Measurements from ENCODE around the gene SLC26A11. TPM values are rescaled to one million over a fixed set of nuclear protein-coding genes. Genes with fewer than 3 reads are reported as not detected.

The SLC26A11 gene
- total and polyA plus RNA-seq, 2 donors (not counting 1 experiment from before 2014, with no cell fraction given) = 10.1 to 31.4 TPM

DNA sequence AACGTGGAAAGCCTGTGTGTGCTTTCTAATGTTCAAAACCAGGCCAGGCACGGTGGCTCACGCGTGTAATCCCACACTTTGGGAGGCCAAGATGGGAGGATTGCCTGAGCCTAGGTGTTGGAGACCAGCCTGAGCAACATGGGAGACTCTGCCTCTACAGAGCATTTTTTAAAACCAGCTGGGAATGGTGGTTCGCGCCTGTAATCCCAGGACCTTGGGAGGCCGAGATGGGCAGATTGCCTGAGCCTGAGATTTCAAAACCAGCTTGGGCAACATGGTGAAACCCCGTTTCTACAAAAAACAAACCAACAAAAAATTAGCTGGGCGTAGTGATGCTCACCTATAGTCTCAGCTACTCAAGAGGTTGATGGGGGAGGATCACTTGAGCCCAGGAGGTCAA lies 66.8 kb downstream of the SLC26A11 start:
- Histone ChIP-seq H3K4me3 (ENCODE audit: control extremely low read depth in 1 of 5, extremely low read depth in 1 of 5, insufficient read depth in 1 of 5, low read depth in 2 of 5, low read length in 4 of 5) (no peak overlapping the region), H3K36me3 (replicated peaks in 1 of 2; ENCODE audit: control extremely low read depth in 1 of 2, control insufficient read depth in 1 of 2, extremely low read depth in 1 of 2, insufficient read depth in 2 of 2, low read length in 1 of 2) (peaks cover 0 to 57% of the 10 kb centered on the region in 2 experiments), H3K9ac (ENCODE audit: low read length) (no peak overlapping the region), H3K9me3 (ENCODE audit: control extremely low read depth in 1 of 3, control insufficient read depth in 2 of 3, insufficient read depth in 1 of 3, low read length in 2 of 3) (no peaks in the 10 kb centered on the region), H3K27ac (ENCODE audit: low read length in 2 of 2) (no peak overlapping the region), H3K79me2 (ENCODE audit: control insufficient read depth, insufficient read depth, low read length) (peaks cover 35% of the 10 kb centered on the region), H2AFZ (ENCODE audit: insufficient read depth, low read depth, low read length, poor library complexity, severe bottlenecking) (no peak overlapping the region), H3K4me2 (replicated peaks; ENCODE audit: low read depth, low read length, poor library complexity, severe bottlenecking) (no peak overlapping the region), H3K27me3 (replicated peaks in 1 of 4; ENCODE audit: control extremely low read depth in 1 of 4, control insufficient read depth in 3 of 4, insufficient read depth in 4 of 4, low read length in 3 of 4) (no peaks in the 10 kb centered on the region), H4K20me1 (ENCODE audit: control insufficient read depth, insufficient read depth, low read length, poor library complexity, severe bottlenecking) (peaks cover 50% of the 10 kb centered on the region), H3K4me1 (ENCODE audit: control insufficient read depth in 2 of 2, insufficient read depth in 2 of 2, low read length in 2 of 2) (no peaks in the 10 kb centered on the region)
- CTCF ChIA-PET = interaction anchor here (1.1 kb wide), 1 partner anchor 91 kb away, joined by 3 read pairs; no protein-coding TSS in a partner anchor
- ATAC-seq (ENCODE audit: low read depth) (no peak), DNase-seq (no peak)
- intact Hi-C loops (cut with micrococcal nuclease) = no loop called here
- Mint-ChIP-seq H3K4me3 (no peak overlapping the region), H3K27me3 (no peaks in the 10 kb centered on the region), H3K4me1 (peaks cover 5% of the 10 kb centered on the region), H3K27ac (no peak overlapping the region), H3K9me3 (ENCODE audit: insufficient read depth) (no peaks in the 10 kb centered on the region)
- POLR2A ChIA-PET = interaction anchor here (0.5 kb wide), 1 partner anchor 151 kb away, joined by 11 read pairs; no protein-coding TSS in a partner anchor
- WGBS (ENCODE audit: insufficient coverage) = 89% methylated on average over 6 of the region's 9 CpGs
- TF ChIP-seq EZH2 (IDR thresholded peaks at IDR 0.05; ENCODE audit: borderline replicate concordance, insufficient read depth, low read depth, low read length, poor library complexity, severe bottlenecking) = no peak
- TF ChIP-seq, protein P1, sequence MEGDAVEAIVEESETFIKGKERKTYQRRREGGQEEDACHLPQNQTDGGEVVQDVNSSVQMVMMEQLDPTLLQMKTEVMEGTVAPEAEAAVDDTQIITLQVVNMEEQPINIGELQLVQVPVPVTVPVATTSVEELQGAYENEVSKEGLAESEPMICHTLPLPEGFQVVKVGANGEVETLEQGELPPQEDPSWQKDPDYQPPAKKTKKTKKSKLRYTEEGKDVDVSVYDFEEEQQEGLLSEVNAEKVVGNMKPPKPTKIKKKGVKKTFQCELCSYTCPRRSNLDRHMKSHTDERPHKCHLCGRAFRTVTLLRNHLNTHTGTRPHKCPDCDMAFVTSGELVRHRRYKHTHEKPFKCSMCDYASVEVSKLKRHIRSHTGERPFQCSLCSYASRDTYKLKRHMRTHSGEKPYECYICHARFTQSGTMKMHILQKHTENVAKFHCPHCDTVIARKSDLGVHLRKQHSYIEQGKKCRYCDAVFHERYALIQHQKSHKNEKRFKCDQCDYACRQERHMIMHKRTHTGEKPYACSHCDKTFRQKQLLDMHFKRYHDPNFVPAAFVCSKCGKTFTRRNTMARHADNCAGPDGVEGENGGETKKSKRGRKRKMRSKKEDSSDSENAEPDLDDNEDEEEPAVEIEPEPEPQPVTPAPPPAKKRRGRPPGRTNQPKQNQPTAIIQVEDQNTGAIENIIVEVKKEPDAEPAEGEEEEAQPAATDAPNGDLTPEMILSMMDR (IDR thresholded peaks at IDR 0.05) = no peak

DNA sequence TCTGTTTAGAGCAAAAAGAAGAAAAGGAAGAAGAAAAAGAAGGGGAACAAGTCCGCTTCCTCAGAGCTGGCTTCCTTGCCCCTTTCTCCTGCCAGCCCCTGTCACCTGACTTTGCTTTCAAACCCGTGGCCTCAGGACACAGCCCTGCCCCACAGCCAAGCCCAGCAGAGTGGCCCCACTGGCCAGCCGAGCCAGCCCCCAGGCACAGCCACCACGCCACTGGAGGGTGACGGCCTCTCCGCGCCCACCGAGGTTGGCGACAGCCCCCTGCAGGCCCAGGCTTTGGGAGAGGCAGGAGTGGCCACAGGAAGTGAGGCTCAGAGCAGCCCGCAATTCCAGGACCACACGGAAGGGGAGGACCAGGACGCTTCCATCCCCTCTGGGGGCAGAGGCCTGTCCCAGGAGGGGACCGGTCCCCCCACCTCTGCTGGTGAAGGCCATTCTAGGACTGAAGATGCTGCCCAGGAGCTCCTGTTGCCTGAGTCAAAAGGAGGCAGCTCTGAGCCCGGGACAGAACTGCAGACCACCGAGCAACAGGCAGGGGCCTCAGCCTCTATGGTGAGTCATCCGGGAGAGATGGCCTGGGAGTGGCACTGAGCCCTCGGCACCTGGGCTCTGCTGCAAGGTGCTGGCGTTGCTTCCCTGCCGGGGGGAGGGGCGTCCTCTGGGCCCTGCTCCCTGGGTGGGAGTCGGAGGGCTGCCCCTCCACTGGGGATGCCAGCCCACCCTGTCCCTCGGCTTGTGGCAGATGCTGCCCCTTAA lies 67.8 kb downstream of the SLC26A11 start:
- DNase-seq (no peak), ATAC-seq (ENCODE audit: low read depth) (no peak)
- ChIA-PET POLR2A (no interaction called here), CTCF (interaction anchor here (1.1 kb wide), 1 partner anchor 92 kb away, joined by 3 read pairs; no protein-coding TSS in a partner anchor)
- H3K27me3 ChIP-seq (replicated peaks in 1 of 4; ENCODE audit: control extremely low read depth in 1 of 4, control insufficient read depth in 3 of 4, insufficient read depth in 4 of 4, low read length in 3 of 4) = no peaks in the 10 kb centered on the region
- peaks cover 54% of the 10 kb centered on the region for H4K20me1 ChIP-seq (ENCODE audit: control insufficient read depth, insufficient read depth, low read length, poor library complexity, severe bottlenecking)
- no peak overlapping the region for H2AFZ ChIP-seq (ENCODE audit: insufficient read depth, low read depth, low read length, poor library complexity, severe bottlenecking)
- Mint-ChIP-seq H3K27me3 (no peaks in the 10 kb centered on the region), H3K27ac (no peak overlapping the region), H3K9me3 (ENCODE audit: insufficient read depth) (no peaks in the 10 kb centered on the region), H3K4me1 (peaks cover 2% of the 10 kb centered on the region), H3K4me3 (no peak overlapping the region)
- H3K4me1 ChIP-seq (ENCODE audit: control insufficient read depth in 2 of 2, insufficient read depth in 2 of 2, low read length in 2 of 2) = no peaks in the 10 kb centered on the region
- intact Hi-C loops (cut with micrococcal nuclease) = no loop called here
- peaks cover 0 to 66% of the 10 kb centered on the region in 2 experiments for H3K36me3 ChIP-seq (replicated peaks in 1 of 2; ENCODE audit: control extremely low read depth in 1 of 2, control insufficient read depth in 1 of 2, extremely low read depth in 1 of 2, insufficient read depth in 2 of 2, low read length in 1 of 2)
- no peak overlapping the region for H3K9ac ChIP-seq (ENCODE audit: low read length)
- WGBS (ENCODE audit: insufficient coverage) = 89% methylated on average over 22 of the region's 22 CpGs
- H3K4me3 ChIP-seq (ENCODE audit: control extremely low read depth in 1 of 5, extremely low read depth in 1 of 5, insufficient read depth in 1 of 5, low read depth in 2 of 5, low read length in 4 of 5) = no peak overlapping the region
- peaks cover 32% of the 10 kb centered on the region for H3K79me2 ChIP-seq (ENCODE audit: control insufficient read depth, insufficient read depth, low read length)
- H3K9me3 ChIP-seq (ENCODE audit: control extremely low read depth in 1 of 3, control insufficient read depth in 2 of 3, insufficient read depth in 1 of 3, low read length in 2 of 3) = no peaks in the 10 kb centered on the region
- TF ChIP-seq, protein P1 (IDR thresholded peaks at IDR 0.05) = no peak
- TF ChIP-seq EZH2 (IDR thresholded peaks at IDR 0.05; ENCODE audit: borderline replicate concordance, insufficient read depth, low read depth, low read length, poor library complexity, severe bottlenecking) = no peak
- no peak overlapping the region for H3K4me2 ChIP-seq (replicated peaks; ENCODE audit: low read depth, low read length, poor library complexity, severe bottlenecking)
- no peak overlapping the region for H3K27ac ChIP-seq (ENCODE audit: low read length in 2 of 2)
